NB4 (cell line): ENCODE measurements around the gene ALG1L2.
"Not testable (repeated sequence)": the region's sequence is repeated elsewhere in the genome, so short reads cannot be mapped to it uniquely, and the experiment has no call there.

Experiments used
- CTCF ChIP-seq: IDR thresholded peaks from one replicate; pipeline ENCODE4 v1.5.1; 2012; ENCODE audit warnings: low read depth, low read length
- MYC ChIP-seq: IDR thresholded peaks from 2 replicates; pipeline ENCODE4 v1.6.1; 2011; ENCODE audit warnings: low read depth, low read length
- POLR2A ChIP-seq: IDR thresholded peaks from 2 replicates; pipeline ENCODE4 v1.6.1; 2011; ENCODE audit warnings: mild to moderate bottlenecking; ENCODE audit not compliant: insufficient read length; ENCODE audit errors: extremely low read depth
- TF ChIP-seq, protein P1 (sequence below): IDR thresholded peaks from 2 replicates; pipeline ENCODE4 v1.6.1; 2011; ENCODE audit warnings: low read depth, low read length

DNA sequence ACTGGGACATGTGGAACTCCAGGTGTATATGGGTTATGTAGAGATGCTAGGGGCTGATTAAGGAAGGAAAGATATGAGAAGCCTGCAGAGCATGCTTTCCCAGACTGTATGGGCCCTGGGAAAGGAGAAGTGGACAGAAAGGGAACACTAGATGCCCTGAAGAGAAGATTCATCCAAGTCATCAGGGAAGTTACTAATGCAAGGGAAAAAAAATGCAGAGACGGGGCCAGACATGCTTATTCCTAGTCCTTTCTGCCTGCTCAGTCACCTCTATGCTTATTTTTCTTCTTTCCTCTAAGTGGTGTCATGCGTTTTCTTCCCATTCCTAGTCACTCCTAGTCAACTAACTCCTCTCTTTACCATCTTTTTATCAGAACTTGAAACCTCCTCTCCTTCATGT, 43.8 kb downstream of the ALG1L2 start:
- TF ChIP-seq CTCF, POLR2A, MYC: not testable (repeated sequence)
- TF ChIP-seq, protein P1, sequence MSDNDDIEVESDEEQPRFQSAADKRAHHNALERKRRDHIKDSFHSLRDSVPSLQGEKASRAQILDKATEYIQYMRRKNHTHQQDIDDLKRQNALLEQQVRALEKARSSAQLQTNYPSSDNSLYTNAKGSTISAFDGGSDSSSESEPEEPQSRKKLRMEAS, result not testable (repeated sequence)
